GM12878 (cell line): Measurements from ENCODE around the gene IL4I1. TPM values are rescaled to one million over a fixed set of nuclear protein-coding genes. Genes with fewer than 3 reads are reported as not detected.

Source experiments
- BCL11A ChIP-seq: IDR thresholded peaks from 2 replicates; pipeline ENCODE4 v1.6.1; 2011; ENCODE audit warnings: low read depth, low read length
- BMI1 ChIP-seq: fragments of 450-650 bp; IDR thresholded peaks from 2 replicates; pipeline ENCODE4 v1.6.1; 2016; ENCODE audit warnings: mild to moderate bottlenecking, moderate library complexity, borderline replicate concordance
- CHD1 ChIP-seq: IDR thresholded peaks from 2 replicates; pipeline ENCODE4 v1.6.1; 2012; ENCODE audit warnings: low read depth, low read length, improper control_type of control experiment
- GATAD2B ChIP-seq: fragments of 450-650 bp; conservative IDR thresholded peaks from 2 replicates; pipeline ENCODE4 v1.6.1; 2017; ENCODE audit warnings: low read depth, mild to moderate bottlenecking, moderate library complexity
- IRF4 ChIP-seq: IDR thresholded peaks from 2 replicates; pipeline ENCODE4 v1.6.1; 2011; ENCODE audit warnings: low read depth, low read length
- MEF2B ChIP-seq: fragments of 450-650 bp; IDR thresholded peaks from 2 replicates; pipeline ENCODE4 v1.6.1; 2018; ENCODE audit warnings: mild to moderate bottlenecking, moderate library complexity; ENCODE audit not compliant: partially characterized antibody, poor library complexity, severe bottlenecking
- NFXL1 ChIP-seq: fragments of 450-650 bp; IDR thresholded peaks from 2 replicates; pipeline ENCODE4 v1.6.1; 2017; ENCODE audit warnings: antibody characterized with exemption, mild to moderate bottlenecking, borderline replicate concordance
- NR2F1 ChIP-seq: fragments of 450-650 bp; conservative IDR thresholded peaks from 2 replicates; pipeline ENCODE4 v1.6.1; 2017; ENCODE audit warnings: mild to moderate bottlenecking
- PML ChIP-seq: IDR thresholded peaks from 2 replicates; pipeline ENCODE4 v1.6.1; 2012; ENCODE audit warnings: low read length, inconsistent platforms
- SMARCA5 ChIP-seq: fragments of 450-650 bp; IDR thresholded peaks from 2 replicates; pipeline ENCODE4 v1.6.1; 2017; ENCODE audit warnings: mild to moderate bottlenecking
- STAT1 ChIP-seq: fragments of 450-650 bp; conservative IDR thresholded peaks from 2 replicates; pipeline ENCODE4 v1.6.1; 2014; ENCODE audit warnings: antibody characterized with exemption, mild to moderate bottlenecking
- YY1 ChIP-seq: IDR thresholded peaks from 2 replicates; pipeline ENCODE4 v1.6.1; 2011; ENCODE audit warnings: low read depth, mild to moderate bottlenecking, low read length
- ZBED1 ChIP-seq: IDR thresholded peaks from 2 replicates; pipeline ENCODE4 v1.6.1; 2016; ENCODE audit warnings: borderline replicate concordance
- ZNF274 ChIP-seq: IDR thresholded peaks from one replicate; pipeline ENCODE4 v1.8.0; 2011; ENCODE audit not compliant: insufficient read length, insufficient read depth
- ZNF622 ChIP-seq: fragments of 450-650 bp; IDR thresholded peaks from 2 replicates; pipeline ENCODE4 v1.6.1; 2017; ENCODE audit warnings: mild to moderate bottlenecking, inconsistent platforms
- polyA plus RNA-seq, 11 experiments: library from polyadenylated mRNA; depleted of rRNA in 4 of 11; unstranded in 6 of 11; stranded (reverse) in 5 of 11; fragments of >200 nt; fragmentation: Nextera tagmentation in 4 of 11; fragmentation: Illumina TruSeq in 1 of 11; extraction: Ambion mirVana in 4 of 11; extraction: Trizol in 1 of 11; gene quantifications; 1 replicate in 1 of 11; 2 replicates in 10 of 11; pipeline versions ENCODE4 v1.2.1 to v1.2.3, GENCODE V29; 2011 to 2016; ENCODE audit warnings: inconsistent platforms in 2 of 11, missing spikeins in 2 of 11, low read depth in 1 of 11
- total RNA-seq, 4 experiments: library from RNA; depleted of rRNA in 3 of 4; stranded (reverse); fragments of >200 nt in 3 of 4; fragmentation: Illumina TruSeq in 1 of 4; extraction: Trizol in 1 of 4; gene quantifications; 2 replicates each; pipeline versions ENCODE4 v1.2.1 to v1.2.3, GENCODE V29; 2013 to 2021
- TF ChIP-seq, protein P1 (sequence below): IDR thresholded peaks from 2 replicates; pipeline ENCODE4 v1.6.1; 2011; ENCODE audit warnings: mild to moderate bottlenecking, low read depth, low read length, moderate library complexity; ENCODE audit not compliant: insufficient replicate concordance
- TF ChIP-seq, protein P2 (sequence below): fragments of 450-650 bp; IDR thresholded peaks from 2 replicates; pipeline ENCODE4 v1.6.1; 2017; ENCODE audit warnings: borderline replicate concordance
- TF ChIP-seq, protein P3 (sequence below): IDR thresholded peaks from 2 replicates; pipeline ENCODE4 v1.6.1; 2012; ENCODE audit warnings: low read depth, low read length, improper control_type of control experiment
- TF ChIP-seq, protein P4 (sequence below): fragments of 450-650 bp; IDR thresholded peaks from 2 replicates; pipeline ENCODE4 v1.6.1; 2017; ENCODE audit warnings: mild to moderate bottlenecking
- TF ChIP-seq, protein P5 (sequence below): IDR thresholded peaks from 2 replicates; pipeline ENCODE4 v1.6.1; 2012; ENCODE audit warnings: low read length, inconsistent platforms
- TF ChIP-seq, protein P6 (sequence below): IDR thresholded peaks from 2 replicates; pipeline ENCODE4 v1.6.1; 2011; ENCODE audit warnings: low read depth, low read length, improper control_type of control experiment, borderline replicate concordance

Gene IL4I1
- total and polyA plus RNA-seq, 10 of the 15 experiments (the other 5 are each of a cell fraction or from before 2014, with no cell fraction given): 0.62 to 83.8 (median 42.8) TPM

DNA sequence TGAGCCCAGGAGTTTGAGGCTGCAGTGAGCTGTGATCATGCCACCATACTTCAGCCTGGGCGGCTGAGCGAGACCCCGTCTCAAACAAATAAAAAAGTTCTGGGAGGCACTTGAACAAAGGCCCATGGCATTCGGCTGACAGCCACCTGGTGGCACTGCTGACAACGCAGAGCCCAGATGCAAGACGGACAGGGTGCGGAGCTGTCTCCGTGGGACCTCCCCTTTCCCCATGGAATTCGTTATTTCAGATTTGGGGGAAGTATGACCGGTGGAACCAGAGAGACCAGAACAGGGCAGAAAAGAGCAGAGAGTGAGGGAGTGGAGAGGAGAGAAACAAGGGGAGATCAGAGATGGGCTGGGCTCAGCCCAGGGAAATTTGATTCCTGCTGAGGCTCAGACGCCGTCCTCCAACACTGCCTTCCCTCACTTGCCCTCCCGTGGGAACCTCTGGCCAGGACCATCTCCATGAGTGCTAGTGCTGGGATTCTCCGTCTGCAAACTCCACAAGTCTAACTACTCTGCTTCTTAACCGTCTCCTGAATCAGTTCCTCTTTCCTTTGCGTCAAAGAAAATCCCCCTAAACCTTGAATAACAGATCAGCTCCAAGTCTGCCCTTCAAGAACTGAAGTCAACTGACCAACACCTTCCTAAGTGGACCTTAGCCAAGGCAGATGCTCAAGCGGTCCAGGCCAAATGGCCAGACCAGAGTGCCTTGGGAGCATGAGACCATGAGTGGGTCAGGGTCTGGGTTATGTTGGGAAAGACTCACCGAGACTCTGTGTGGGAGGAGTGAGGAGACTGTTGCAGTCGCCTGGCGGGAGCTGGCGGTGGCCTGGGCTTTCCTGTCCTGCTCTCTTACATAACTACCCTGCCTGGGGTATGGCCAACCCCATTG is 20.4 kb upstream of the IL4I1 start (continued):
- TF ChIP-seq, protein P1, sequence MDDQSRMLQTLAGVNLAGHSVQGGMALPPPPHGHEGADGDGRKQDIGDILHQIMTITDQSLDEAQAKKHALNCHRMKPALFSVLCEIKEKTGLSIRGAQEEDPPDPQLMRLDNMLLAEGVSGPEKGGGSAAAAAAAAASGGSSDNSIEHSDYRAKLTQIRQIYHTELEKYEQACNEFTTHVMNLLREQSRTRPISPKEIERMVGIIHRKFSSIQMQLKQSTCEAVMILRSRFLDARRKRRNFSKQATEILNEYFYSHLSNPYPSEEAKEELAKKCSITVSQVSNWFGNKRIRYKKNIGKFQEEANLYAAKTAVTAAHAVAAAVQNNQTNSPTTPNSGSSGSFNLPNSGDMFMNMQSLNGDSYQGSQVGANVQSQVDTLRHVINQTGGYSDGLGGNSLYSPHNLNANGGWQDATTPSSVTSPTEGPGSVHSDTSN: no peak
- TF ChIP-seq IRF4 (no peak), CHD1 (no peak), STAT1 (no peak), BCL11A (0 out of 2 replicates have a peak, but pooled peaks have one; percentile 51), ZNF274 (no peak), ZNF622 (no peak), BMI1 (no peak), ZBED1 (no peak), MEF2B (no peak), NR2F1 (peak; percentile 22; the same call in 1 of the 2 replicates), NFXL1 (no peak), PML (no peak), SMARCA5 (no peak), GATAD2B (peak; percentile 66; the same call in 1 of the 2 replicates), YY1 (no peak)
- TF ChIP-seq, protein P2, sequence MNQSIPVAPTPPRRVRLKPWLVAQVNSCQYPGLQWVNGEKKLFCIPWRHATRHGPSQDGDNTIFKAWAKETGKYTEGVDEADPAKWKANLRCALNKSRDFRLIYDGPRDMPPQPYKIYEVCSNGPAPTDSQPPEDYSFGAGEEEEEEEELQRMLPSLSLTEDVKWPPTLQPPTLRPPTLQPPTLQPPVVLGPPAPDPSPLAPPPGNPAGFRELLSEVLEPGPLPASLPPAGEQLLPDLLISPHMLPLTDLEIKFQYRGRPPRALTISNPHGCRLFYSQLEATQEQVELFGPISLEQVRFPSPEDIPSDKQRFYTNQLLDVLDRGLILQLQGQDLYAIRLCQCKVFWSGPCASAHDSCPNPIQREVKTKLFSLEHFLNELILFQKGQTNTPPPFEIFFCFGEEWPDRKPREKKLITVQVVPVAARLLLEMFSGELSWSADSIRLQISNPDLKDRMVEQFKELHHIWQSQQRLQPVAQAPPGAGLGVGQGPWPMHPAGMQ: no peak
- TF ChIP-seq, protein P3, sequence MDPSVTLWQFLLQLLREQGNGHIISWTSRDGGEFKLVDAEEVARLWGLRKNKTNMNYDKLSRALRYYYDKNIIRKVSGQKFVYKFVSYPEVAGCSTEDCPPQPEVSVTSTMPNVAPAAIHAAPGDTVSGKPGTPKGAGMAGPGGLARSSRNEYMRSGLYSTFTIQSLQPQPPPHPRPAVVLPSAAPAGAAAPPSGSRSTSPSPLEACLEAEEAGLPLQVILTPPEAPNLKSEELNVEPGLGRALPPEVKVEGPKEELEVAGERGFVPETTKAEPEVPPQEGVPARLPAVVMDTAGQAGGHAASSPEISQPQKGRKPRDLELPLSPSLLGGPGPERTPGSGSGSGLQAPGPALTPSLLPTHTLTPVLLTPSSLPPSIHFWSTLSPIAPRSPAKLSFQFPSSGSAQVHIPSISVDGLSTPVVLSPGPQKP: no peak
- TF ChIP-seq, protein P4, sequence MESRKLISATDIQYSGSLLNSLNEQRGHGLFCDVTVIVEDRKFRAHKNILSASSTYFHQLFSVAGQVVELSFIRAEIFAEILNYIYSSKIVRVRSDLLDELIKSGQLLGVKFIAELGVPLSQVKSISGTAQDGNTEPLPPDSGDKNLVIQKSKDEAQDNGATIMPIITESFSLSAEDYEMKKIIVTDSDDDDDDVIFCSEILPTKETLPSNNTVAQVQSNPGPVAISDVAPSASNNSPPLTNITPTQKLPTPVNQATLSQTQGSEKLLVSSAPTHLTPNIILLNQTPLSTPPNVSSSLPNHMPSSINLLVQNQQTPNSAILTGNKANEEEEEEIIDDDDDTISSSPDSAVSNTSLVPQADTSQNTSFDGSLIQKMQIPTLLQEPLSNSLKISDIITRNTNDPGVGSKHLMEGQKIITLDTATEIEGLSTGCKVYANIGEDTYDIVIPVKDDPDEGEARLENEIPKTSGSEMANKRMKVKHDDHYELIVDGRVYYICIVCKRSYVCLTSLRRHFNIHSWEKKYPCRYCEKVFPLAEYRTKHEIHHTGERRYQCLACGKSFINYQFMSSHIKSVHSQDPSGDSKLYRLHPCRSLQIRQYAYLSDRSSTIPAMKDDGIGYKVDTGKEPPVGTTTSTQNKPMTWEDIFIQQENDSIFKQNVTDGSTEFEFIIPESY: peak; percentile 91
- TF ChIP-seq, protein P5, sequence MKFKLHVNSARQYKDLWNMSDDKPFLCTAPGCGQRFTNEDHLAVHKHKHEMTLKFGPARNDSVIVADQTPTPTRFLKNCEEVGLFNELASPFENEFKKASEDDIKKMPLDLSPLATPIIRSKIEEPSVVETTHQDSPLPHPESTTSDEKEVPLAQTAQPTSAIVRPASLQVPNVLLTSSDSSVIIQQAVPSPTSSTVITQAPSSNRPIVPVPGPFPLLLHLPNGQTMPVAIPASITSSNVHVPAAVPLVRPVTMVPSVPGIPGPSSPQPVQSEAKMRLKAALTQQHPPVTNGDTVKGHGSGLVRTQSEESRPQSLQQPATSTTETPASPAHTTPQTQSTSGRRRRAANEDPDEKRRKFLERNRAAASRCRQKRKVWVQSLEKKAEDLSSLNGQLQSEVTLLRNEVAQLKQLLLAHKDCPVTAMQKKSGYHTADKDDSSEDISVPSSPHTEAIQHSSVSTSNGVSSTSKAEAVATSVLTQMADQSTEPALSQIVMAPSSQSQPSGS: no peak
- TF ChIP-seq, protein P6, sequence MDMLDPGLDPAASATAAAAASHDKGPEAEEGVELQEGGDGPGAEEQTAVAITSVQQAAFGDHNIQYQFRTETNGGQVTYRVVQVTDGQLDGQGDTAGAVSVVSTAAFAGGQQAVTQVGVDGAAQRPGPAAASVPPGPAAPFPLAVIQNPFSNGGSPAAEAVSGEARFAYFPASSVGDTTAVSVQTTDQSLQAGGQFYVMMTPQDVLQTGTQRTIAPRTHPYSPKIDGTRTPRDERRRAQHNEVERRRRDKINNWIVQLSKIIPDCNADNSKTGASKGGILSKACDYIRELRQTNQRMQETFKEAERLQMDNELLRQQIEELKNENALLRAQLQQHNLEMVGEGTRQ: no peak
